Left ventricle myocardium inferior (tissue), 1 donor: Measurements from ENCODE around the gene MFRP. TPM values are rescaled to one million over a fixed set of nuclear protein-coding genes. Genes with fewer than 3 reads are reported as not detected.

Experiments
- DNase-seq: peaks from one replicate; pipeline ENCODE4 v3.0.0-alpha.2; 2020
- H3K27ac ChIP-seq: fragments of 200-600 bp; replicated peaks from 2 replicates; pipeline ENCODE4 v1.8.0; 2021
- H3K27me3 ChIP-seq: fragments of 200-600 bp; 2 replicates; pipeline ENCODE4 v1.8.0; 2021; ENCODE audit warnings: low read depth
- H3K36me3 ChIP-seq: fragments of 200-600 bp; 2 replicates; pipeline ENCODE4 v1.8.0; 2021
- H3K4me1 ChIP-seq: fragments of 200-600 bp; 2 replicates; pipeline ENCODE4 v1.8.0; 2021
- H3K4me3 ChIP-seq: fragments of 200-600 bp; 2 replicates; pipeline ENCODE4 v1.8.0; 2021; ENCODE audit warnings: mild to moderate bottlenecking, moderate library complexity
- H3K9me3 ChIP-seq: fragments of 200-600 bp; replicated peaks from 2 replicates; pipeline ENCODE4 v1.8.0; 2021
- CTCF ChIP-seq: fragments of 200-600 bp; IDR thresholded peaks from 2 replicates; pipeline ENCODE4 v1.8.0; 2021; ENCODE audit warnings: antibody characterized with exemption, mild to moderate bottlenecking, borderline replicate concordance
- intact Hi-C: fragments of 100-400 bp; cut with micrococcal nuclease; formaldehyde crosslinking; loops from one replicate; pipeline ENCODE4 v1.11.0; 2022
- total RNA-seq: library from RNA; stranded (reverse); fragmentation: NEBNext Ultra II Directional; extraction: Animal tissue kit (Norgen Biotek cat#: 25700); gene quantifications from one replicate; pipeline ENCODE4 v1.2.1, GENCODE V29; 2021
- donor health status: DM: no; HTN: yes; CAD: no; lungs with severe emphysema.

MFRP gene
- total RNA-seq, 1 donor from 2014 or later: not detected

- peaks cover 62% of the 10 kb centered on the region for H3K4me1 ChIP-seq
- H3K9me3 ChIP-seq: no peaks in the 10 kb centered on the region
- peak overlapping the region; percentile 92 for H3K27ac ChIP-seq
- DNase-seq: peak; percentile 41
- H3K4me3 ChIP-seq: peak overlapping the region; percentile 79
- TF ChIP-seq CTCF: peak; percentile 43
- intact Hi-C loops: no loop called here
- H3K27me3 ChIP-seq: no peaks in the 10 kb centered on the region
- H3K36me3 ChIP-seq: peaks cover 45% of the 10 kb centered on the region
These were observed 31.1 kb downstream of the MFRP start for GRCh38 chr11:119315131-119316015.

- H3K9me3 ChIP-seq: no peaks in the 10 kb centered on the region
- H3K4me1 ChIP-seq: peaks cover 55% of the 10 kb centered on the region
- peak overlapping the region; percentile 92 for H3K27ac ChIP-seq
- peak overlapping the region; percentile 79 for H3K4me3 ChIP-seq
- intact Hi-C loops: no loop called here
- no peaks in the 10 kb centered on the region for H3K27me3 ChIP-seq
- DNase-seq: no peak
- H3K36me3 ChIP-seq: peaks cover 51% of the 10 kb centered on the region
- TF ChIP-seq CTCF: no peak
These were observed 31.8 kb downstream of the MFRP start for GRCh38 chr11:119314726-119315125.

GRCh38 chr11:119310682-119311052, 35.8 kb downstream of the MFRP start:
- DNase-seq: no peak
- Histone ChIP-seq H3K27me3 (no peaks in the 10 kb centered on the region), H3K36me3 (peaks cover 64% of the 10 kb centered on the region), H3K9me3 (no peaks in the 10 kb centered on the region), H3K4me1 (peaks cover 33% of the 10 kb centered on the region), H3K27ac (peak overlapping the region; percentile 51), H3K4me3 (no peak overlapping the region)
- TF ChIP-seq CTCF: no peak
- intact Hi-C loops: no loop called here

- Histone ChIP-seq H3K27ac (peak overlapping the region; percentile 51), H3K27me3 (no peaks in the 10 kb centered on the region), H3K4me3 (no peak overlapping the region), H3K4me1 (peaks cover 28% of the 10 kb centered on the region), H3K9me3 (no peaks in the 10 kb centered on the region), H3K36me3 (peaks cover 64% of the 10 kb centered on the region)
- no peak for DNase-seq
- no peak for TF ChIP-seq CTCF
- intact Hi-C loops: no loop called here
These were observed 36.4 kb downstream of the MFRP start for GRCh38 chr11:119309953-119310681.

- Histone ChIP-seq H3K4me3 (no peak overlapping the region), H3K27ac (peak overlapping the region; percentile 51), H3K9me3 (no peaks in the 10 kb centered on the region), H3K27me3 (no peaks in the 10 kb centered on the region), H3K4me1 (peaks cover 22% of the 10 kb centered on the region), H3K36me3 (peaks cover 57% of the 10 kb centered on the region)
- no peak for TF ChIP-seq CTCF
- intact Hi-C loops: no loop called here
- no peak for DNase-seq
These were observed 37.1 kb downstream of the MFRP start for GRCh38 chr11:119309411-119309810.
